Skeletal muscle cell (primary cell): Measurements from ENCODE around the gene PPP3CB.

Experiments
- DNase-seq: peaks from one replicate; pipeline ENCODE4 v3.0.0-alpha.2; 2010; ENCODE audit warnings: low read depth
- H3K4me3 ChIP-seq: 2 replicates; pipeline ENCODE4 v1.5.1; 2011; ENCODE audit warnings: low read depth, mild to moderate bottlenecking, control low read depth, low read length, moderate library complexity

Gene PPP3CB

DNA sequence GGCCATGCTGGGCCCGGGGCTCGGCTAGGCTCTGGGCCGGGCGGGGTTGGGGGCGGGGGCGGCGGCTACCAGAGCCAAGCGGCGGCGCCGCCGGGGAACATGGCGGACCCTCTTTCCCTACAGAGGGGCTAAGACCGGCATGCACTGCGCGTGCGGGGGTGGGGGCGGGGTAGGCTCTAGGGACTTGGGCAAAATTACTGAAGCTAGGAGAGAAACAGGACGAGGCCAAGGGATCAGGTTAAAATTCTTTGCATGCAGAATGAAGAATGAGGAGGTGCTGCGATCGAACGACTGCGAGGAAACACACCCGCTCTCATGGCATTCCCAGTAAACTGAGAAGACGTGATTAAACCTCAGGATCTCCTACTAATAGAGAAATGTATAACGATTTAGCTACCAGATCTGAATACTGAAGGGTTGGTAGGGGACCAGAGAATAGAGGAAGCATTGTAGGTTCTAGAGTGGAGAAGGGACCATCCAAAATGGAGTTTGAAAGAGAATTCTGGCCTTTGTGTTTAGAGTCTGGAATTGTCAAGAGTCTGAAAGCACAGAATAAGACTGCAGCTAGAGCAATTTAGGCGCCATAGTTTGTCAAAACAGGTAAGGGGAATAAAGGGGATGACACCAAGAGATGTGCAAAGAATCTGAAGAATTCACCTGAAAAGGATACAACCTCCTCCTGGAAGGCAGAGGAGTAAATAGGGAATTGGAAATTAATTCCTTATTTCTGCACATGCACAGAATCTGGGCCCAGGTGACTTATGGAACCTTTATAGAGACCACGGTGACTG is at the start of gene PPP3CB:
Gene PPP3CB (minus strand): TSS at position 141 of the 791 bp plus-strand sequence. CDS start 135 bp downstream, at position 6.
- DNase-seq, result peak; percentile 93
- peak within 1 kb of the TSS; percentile 84 for H3K4me3 ChIP-seq

DNA sequence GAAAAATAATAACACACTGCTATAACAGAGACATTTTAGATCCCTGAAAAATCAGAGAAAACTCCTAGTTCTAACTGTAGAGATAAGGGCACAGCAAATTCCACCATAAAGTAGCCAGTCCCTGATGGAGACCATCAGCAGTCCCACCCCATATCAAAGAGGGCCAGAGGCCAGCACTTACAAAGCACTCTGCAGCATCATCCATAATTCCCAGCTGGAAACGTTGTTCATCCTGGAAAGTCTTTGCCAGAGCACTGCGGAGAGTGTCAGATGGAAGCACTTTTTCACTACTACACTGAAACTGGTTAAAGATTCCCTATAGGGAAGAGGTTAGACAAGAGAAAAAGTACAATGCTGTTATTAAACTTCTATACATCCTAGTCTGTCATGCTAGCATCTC is 49.5 kb upstream of the PPP3CB start:
- no peak overlapping the region for H3K4me3 ChIP-seq
- no peak for DNase-seq

DNA sequence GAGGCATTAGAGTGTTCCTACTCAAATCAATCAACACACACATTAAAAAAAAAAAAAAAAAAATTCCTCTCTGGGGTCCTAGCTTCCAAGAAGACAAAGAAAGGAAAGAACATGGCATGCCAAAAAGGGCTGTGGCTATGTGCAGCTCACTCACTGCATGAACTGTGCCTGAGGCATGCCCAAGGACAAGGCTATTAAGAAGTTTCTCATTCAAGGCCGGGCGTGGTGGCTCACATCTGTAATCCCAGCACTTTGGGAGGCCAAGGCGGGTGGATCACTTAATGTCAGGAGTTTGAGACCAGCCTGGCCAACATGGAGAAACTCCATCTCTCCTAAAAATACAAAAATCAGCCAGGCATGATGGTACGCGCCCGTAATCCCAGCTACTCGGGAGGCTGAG is 41.9 kb upstream of the PPP3CB start:
- no peak for DNase-seq
- H3K4me3 ChIP-seq, result no peak overlapping the region

DNA sequence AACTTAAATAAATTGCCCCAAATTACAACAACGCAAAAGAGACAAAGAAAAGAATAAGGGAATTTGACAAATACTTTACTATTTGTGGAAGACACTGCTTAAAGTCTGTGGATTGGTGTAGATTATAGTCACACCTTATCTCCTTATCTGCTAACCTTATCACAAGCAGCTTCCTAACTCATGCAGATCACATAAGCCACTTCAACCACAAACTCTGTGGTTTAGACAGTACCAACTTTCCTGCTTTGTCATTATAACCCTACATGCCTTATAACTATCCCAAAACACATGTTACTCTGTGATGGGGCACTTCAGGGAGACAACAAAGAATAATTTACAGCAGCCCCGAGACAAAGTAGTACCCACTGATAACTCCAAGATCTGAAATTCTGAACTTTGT is 41.5 kb upstream of the PPP3CB start:
- DNase-seq, result no peak

DNA sequence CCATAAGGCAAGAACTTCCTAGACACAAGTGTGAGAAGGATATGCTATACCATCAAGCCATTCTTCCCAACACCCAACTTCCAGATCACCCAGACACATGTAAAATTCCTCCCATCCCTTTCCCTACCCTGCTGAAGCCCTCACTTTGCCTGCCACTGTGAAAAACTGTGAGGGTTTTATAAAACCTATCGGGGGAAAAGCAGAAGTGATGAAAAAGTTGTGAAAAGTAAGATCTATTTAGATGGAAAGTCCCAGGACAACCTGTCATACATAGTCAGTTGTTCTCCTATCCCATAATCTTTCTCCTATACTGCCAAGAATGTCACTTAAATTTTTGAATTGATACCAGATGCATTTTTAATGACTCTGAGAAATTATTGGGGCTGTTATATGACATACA is 39.0 kb upstream of the PPP3CB start:
- no peak for DNase-seq
- no peak overlapping the region for H3K4me3 ChIP-seq

More for the DNA sequence above, 41.5 kb upstream of the PPP3CB start:
- H3K4me3 ChIP-seq, result no peak overlapping the region

DNA sequence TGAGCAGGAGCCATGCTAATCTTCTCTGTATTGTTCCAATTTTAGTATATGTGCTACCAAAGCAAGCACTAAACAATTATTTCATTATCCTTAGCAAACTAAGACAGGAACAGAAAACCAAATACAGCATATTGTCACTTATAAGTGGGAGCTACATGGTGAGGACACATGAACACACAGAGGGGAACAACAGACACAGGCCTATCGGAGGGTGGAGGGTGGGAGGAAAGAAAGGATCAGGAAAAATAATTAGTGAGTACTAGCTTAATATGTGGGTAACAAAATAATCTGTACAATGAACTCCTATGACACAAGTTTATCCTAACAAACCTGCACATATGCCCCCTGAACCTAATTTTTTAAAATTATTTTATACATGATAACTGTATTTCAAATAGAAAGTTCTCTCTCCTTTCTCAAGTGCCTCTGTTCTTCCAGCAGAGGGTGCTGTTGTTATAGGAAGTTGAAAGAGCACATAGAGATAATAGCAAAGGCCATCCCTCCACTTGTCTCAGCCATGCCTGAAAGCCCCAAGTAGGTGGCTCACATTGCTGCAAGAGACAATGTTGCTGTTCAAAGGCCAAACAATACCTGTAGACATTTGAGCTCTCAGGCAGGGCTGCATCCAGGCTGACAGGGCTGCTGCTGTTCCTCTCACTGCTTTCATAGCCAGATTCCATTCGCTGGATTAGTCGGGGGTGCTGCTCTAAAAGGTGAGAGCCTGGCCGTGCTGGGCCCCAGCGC is 33.4 kb upstream of the PPP3CB start:
- DNase-seq, result peak; percentile 39

DNA sequence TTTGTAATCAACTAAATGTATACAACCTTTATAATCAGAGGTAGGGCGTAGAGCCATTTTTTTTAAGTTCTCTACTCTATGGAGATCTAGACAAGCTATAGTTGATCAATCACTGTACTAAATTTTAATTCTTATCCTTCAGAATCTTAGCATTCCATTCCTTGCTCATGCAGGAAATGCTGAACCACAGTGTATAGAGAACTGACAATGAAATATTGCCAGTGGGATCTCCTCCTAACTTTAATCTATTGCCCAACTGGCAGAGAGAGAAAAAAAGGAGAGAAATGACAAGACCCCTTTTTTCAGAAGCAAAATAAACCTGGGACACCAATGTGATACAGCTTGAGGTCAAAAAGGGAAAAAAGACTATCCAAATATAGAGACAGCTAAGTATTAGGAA is 26.4 kb upstream of the PPP3CB start:
- no peak for DNase-seq
- no peak overlapping the region for H3K4me3 ChIP-seq

More for the DNA sequence above, 33.4 kb upstream of the PPP3CB start:
- H3K4me3 ChIP-seq, result no peak overlapping the region

DNA sequence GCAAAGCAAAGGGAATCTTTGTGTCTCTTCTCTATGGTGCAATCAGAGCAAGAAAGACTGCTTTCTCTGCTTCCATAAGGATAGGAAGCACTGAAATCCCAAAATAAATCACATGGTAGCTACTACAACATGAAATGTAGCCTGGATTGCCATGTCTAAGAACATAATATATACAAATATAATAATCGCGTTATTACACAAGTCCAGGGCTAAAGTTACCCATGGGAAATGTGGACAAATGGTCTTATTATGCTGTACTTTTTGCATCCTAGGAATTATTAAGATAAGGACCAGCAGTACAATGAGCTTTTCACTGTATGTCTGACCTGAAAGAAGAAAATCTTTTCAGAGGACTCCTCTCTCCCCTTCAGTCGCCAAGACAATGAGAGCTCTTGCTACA is 23.5 kb upstream of the PPP3CB start:
- DNase-seq, result no peak

DNA sequence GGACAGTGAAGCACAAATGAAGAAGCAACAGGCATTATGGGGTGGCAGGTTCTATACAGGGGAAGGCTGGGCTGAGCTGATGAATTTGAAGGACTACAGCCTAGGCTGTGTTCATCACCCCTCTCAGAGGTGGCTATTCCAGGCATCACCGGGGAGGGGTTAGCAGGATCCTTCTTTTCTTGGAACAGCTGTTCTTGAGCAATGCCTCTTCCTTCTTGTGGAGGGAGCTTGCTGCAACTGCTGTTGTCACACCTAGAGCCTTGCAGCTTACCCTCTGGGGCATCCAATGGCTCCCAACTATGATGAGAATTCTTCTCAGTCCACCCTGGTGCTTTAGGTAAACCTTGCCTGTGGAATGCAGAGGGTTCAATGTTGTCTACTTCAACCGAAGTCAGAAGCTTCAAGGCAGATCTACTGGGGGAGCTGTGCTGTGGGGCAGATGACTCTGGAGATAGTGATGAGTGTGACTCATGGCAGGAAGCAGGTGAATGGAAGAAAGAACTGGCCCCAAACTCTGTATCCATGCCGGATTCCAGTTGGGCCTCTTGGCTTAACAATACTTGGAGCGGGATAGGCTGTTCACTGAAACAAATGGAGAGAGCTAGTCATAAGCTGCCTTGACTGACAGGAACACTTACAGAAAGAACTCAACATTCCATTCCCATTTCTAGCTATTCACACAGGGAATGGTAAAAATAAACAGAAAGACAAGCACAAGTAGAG is 21.5 kb upstream of the PPP3CB start:
- H3K4me3 ChIP-seq, result no peak overlapping the region
- no peak for DNase-seq

More for the DNA sequence above, 23.5 kb upstream of the PPP3CB start:
- no peak overlapping the region for H3K4me3 ChIP-seq

DNA sequence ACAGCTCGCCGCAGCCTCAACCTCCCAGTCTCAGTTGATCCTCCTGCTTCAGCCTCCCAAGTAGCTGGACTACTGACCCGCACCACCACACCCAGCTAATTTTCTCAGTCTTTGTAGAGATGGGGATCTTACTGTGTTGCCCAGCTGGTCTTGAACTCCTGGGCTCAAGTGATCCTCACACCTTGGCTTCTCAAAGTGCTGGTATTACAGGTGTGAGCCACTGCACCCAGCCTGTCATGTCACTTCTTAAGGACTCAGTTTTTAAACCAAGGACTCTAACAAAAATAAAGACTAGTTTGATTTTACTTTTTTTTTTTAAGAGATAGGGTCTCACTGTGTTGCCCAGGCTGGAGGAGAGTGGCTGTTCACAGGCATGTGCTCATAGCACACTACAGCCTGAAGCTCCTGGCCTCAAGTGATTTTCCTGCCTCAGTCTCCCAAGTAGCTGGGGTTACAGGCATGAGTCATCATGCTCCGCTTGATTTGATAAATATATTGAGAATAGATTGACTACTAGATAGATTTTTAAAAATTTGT is 16.5 kb upstream of the PPP3CB start:
- no peak for DNase-seq
- H3K4me3 ChIP-seq, result no peak overlapping the region

DNA sequence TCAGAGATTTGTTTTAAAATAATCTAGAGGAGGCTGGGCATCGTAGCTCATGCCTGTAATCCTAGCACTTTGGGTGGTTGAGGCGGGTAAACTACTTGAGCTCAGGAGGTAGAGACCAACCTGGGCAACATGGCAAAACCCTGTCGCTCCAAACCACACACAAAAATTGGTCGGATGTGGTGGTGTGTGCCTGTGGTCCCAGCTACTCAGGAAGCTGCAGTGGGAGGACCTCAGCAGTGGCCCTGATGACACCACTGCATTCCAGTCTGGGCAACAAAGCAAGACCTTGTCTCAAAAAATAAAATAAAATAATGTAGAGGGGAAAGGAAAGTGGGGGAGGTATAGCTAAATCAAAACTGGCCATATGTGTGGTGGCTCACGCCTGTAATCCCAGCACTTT is 13.9 kb upstream of the PPP3CB start:
- no peak overlapping the region for H3K4me3 ChIP-seq
- DNase-seq, result no peak

DNA sequence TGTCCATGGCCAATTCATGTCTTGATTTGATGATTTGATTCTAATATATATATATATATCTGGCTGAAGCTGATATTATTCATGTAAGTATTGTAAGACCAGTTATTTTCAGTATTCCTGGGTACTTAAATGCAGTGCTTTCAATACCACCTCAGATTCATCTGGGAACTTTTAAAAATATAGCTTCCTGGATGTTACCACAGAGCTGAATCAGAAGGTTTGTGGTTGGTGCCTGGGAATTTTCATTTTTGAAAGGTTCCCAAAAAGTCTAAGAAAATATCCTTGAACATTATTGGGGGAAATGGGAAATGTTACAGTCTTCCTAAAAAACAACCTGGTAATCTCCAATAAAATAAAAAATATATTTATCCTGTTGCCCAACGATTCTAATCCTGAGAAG is 10.7 kb upstream of the PPP3CB start:
- DNase-seq, result no peak
- no peak overlapping the region for H3K4me3 ChIP-seq

DNA sequence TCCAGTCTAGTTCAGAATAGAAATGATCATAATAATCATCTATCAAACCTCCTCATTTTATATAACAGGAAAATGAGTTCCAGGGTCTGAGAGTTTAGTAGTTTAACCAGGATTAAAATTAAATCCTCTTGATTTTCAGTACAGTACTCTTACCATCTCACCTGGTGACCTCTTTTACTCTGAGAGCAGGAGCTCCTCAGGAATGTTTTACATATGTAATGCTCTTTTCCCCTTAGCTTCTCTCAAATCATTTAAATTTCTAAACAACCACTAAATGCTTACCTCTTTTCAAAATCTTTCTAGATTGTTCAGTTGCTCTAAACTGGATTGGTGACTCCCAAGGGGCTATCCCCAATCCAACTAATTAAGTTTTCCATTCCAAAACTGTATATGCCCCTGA is 10.2 kb upstream of the PPP3CB start:
- no peak for DNase-seq
- H3K4me3 ChIP-seq, result no peak overlapping the region

DNA sequence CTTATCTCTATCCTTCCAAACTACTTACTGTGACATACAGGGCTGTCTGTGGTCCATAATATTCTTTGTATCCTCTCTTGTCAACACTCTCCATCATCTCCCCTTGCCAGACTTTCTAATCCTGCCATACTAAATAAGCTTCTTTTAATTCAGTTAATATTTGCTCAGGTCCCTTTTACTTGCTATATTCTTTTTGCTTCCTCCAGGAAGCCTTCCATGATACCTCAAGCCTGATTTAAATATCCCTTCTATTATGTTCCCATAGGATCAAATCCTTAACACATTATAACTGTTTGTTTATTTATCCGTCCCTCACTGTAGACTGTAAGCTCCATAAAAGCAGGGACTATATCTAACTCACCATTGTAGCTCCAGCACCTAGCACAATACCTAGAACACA is 7.2 kb upstream of the PPP3CB start:
- H3K4me3 ChIP-seq, result no peak overlapping the region
- DNase-seq, result no peak

DNA sequence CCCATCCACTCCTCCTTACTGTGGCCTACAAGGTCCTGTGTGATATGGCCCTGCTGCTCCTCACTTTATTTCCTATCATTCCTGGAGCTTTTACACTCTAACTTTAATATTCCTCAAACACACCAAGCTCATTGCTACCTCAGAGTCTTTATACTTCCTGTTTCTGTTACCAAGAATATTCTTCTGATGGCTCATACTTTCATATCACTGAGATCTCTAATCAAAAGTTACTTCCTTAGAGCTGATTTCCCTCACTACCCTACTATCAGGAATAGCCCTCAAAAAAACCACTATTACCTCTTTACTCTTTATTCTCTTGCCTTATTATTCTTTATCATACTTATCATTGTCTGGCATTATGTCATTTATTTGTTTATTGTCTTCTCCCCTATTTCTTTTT is 5.8 kb upstream of the PPP3CB start:
- DNase-seq, result no peak
- no peak overlapping the region for H3K4me3 ChIP-seq

DNA sequence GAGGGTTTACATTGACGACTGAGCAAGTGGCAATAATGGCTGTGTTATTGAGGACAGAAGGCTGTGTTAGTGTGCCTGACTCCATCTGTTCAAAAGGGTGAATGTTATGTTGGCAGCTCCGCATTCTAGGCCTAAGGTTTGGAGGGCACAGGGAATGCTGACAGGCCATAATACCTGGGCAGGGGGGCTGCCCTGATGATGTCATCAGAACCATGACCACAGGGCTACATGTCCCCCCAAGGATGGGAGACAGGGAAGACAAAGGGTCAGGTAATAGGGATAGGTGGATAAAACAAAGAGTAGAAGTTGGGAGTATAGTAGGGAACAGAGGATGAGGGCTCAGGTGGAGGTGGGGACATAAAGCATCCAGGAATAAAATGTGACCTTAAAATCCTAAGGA is 1.8 kb upstream of the PPP3CB start:
- H3K4me3 ChIP-seq, result no peak overlapping the region
- no peak for DNase-seq

DNA sequence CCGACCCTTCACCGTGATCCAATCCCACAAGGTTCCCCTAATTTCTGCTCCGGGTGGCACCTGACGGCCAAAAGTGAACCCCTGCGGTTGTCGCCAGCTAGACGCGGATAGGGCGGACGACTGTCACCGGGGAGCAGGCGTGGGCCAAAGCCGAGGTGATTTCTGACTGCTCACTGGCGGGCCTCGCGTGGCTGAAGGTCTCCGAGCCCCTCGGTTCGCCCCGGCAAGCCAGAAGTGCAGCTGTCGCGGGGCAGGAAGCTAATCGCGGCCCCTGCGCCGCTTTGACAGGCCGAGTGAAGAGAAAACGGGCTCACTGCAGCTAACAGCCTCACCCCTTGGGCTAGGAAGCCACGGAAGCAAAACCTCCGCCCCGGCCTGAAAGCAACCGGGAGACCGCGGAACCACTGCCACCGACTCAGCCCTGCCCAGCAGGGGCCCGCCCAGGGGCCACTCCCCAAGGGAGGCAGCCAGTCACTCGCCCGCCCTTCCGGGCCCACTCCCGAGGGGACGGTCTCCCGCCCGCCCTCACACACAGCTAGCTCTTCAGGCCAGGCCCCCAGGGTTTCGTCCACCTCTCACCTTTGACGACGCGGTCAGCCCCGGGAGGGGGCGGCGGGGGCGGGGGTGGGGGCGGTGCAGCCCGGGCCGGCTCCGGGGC is 469 bp downstream of the PPP3CB start:
- H3K4me3 ChIP-seq, result peak overlapping the region; percentile 84
- peak; percentile 43 for DNase-seq

DNA sequence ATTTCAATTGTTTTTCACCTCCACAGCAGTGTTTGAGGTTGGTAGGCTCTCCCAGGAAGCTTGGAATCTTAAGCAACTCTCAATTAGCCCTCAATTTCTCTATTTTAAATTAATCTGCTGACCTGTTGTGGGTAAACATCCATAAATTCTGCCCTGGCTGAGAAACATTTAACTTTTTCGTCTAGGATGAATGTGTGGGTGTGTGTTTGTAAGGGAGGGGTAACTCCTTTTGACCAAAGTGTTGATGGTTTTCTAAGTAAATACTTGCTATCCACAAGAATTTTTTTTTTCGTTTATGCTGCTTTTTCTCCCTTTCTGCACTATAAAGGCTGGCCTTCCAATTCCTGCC is 973 bp downstream of the PPP3CB start:
- no peak for DNase-seq

DNA sequence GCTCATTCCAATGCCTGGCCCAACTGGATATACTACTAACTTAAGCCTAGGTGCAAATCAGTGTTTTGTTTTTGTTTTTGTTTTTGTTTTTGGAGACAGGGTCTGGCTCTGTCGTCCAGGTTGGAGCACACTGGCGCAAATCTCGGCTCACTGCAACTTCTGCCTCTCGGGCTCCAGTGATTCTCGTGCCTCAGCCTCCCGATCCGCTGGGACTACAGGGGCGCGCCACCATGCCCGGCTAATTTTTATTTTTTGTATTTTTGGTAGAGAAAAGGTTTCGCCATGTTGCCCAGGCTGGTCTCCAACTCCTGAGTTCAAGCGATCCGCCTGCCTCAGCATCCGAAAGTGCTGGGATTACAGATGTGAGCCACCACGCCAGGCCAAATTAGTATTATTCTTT is 1.6 kb downstream of the PPP3CB start:
- no peak for DNase-seq
- peak overlapping the region; percentile 84 for H3K4me3 ChIP-seq

More for the DNA sequence above, 973 bp downstream of the PPP3CB start:
- peak overlapping the region; percentile 84 for H3K4me3 ChIP-seq

DNA sequence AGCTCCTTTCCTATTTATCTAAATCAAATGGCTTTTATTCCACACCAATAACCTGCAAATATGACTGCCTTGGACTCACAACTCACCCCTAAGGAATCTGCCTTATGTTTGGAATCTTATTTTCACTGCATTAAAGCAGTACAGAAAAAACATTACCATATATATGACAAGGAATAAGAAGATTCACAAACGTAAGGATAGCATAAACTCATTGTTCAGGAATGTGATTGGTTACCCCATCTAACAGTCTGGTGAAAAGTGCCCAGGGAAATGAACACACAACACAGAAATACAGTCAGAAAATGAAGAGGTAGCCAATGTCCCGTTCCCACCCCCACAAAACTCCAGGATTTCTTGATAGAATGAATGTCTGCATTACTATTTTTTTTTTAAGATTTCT is 2.0 kb downstream of the PPP3CB start:
- peak; percentile 57 for DNase-seq
- peak overlapping the region; percentile 84 for H3K4me3 ChIP-seq
